Activated CD4-positive, alpha-beta T cell treated with anti-CD3 and anti-CD28 coated beads, Interleukin-2, amount 50 U/mL, for 24 hours (primary cell): ENCODE measurements around the gene INPP5F.
"Not testable (repeated sequence)": the region's sequence is repeated elsewhere in the genome, so short reads cannot be mapped to it uniquely, and the experiment has no call there.

Experiments used
- DNase-seq, 2 donors: peaks; one replicate each; pipeline ENCODE4 v3.0.0-alpha.2; 2020; ENCODE audit warnings: low read depth in 1 of 2, low spot score in 1 of 2

Gene INPP5F

GRCh38 chr10:119703903-119704508 lies 21.8 kb upstream of the INPP5F start:
- DNase-seq, result no peak

DNA sequence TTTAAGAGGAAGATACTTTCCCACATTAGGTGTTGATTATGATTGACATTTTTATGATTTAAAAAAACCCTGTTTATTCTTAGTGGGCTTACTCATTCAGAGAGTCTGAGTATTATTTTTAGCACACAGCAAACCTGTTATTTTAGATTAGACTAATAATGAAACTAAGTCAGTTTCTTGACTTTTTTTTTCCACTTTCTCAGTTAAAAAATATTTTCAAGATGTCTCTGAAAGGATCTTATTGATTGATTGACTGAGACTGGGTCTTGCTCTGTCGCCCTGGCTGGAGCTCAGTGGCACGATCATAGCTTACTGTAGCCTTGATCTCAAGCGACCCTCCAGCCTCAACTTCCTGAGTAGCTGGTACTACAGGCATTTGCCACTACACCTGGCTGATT lies 20.4 kb upstream of the INPP5F start:
- no peak for DNase-seq

DNA sequence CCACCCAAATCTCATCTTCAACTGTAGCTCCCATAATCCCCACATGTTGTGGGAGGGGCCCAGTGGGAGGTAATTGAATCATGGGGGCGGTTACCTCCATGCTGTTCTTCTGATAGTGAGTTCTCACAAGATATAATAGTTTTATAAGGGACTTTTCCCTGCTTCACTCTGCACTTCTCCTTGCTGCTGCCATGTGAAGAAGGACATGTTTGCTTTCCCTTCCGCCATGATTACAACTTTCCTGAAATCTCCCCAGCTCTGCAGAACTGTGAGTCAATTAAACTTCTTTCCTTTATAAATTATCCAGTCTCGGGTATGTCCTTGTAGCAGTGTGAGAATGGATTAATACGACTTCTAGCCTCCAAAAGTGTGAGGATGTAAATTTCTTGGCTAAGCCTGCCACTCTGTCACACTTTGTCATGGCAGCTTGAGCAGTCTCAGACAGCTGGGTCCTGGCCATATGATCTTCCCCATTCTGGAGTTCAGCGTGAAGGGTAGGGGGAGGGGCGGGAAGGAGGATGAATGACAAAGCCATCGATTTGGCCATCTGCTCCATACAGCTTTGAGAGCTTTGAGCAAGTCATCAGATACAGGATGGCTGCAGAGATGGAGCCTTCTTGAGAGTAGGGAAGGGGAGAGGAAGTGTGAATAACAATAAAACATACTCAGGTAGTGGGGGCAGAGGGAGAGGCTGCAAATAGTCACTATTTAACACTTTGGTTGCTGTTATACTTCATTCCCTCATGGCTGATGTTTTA lies 19.1 kb upstream of the INPP5F start:
- DNase-seq, result no peak

GRCh38 chr10:119707331-119707730 lies 18.5 kb upstream of the INPP5F start:
- DNase-seq, result peak in 1 of 2 donors; percentile 47

GRCh38 chr10:119710935-119711334 lies 14.9 kb upstream of the INPP5F start:
- DNase-seq, result not testable (repeated sequence)

GRCh38 chr10:119713744-119714483 lies 11.9 kb upstream of the INPP5F start:
- DNase-seq, result no peak

- DNase-seq, result no peak
Measured at GRCh38 chr10:119714484-119714816, 11.4 kb upstream of the INPP5F start.

DNA sequence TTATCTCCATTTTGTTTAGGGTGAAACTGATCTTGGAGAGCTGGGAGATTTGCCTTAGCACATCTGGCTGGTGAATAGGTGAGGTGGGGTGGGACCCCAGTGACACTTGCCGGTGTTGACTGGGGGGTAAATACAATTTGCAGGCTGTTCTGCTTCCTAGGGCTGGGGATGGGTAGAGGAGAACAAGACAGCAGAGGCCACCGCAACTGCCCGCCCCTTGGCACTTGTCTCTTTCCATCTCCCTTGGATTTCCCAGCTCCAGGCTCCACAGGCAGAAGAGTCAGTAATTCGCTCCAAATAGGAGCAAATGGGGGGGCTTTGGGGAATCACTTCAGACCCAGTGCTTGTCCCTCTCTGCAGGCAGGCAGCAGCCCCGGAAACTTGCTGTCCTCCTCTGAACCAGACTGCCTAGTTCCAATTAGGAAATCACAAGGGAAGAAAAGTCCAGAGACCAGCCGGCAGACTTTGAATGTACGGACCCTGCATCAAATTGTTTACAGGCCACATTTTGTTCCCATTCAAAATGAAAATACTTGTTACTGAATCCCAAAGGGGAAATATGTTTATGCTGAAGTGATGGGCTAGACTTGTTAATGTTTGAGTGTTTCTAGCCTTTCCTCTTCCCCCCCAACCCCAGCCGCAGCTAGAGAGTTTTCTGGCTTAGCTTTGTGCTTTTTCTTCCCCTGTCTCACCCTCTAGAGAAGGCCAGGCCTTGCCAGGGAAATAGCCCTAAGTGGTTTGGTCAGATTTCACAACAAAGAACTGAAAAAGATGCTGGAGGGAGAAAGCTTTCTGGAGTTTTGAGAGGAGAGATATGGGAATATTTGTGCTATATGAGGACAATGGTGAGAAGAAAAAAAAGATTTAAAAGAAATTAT lies 10.0 kb upstream of the INPP5F start:
- no peak for DNase-seq

DNA sequence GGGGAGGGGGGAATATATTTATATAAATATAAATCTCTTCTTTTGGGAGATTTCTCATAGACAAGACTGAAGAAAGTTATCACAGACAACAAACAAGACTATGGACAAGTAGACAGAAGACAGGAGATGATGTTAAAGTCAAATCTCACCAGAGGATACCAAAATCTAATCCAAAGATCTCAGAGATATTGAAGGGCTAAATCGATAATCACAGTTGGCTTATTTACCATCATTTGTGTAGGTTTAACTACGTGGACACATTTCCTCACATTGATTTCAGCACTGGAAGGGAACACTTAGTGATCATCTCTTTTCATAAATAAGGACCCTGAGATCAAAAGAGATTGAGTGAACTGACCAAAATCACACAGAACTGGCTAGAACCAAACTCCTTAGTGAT lies 2.7 kb upstream of the INPP5F start:
- DNase-seq, result no peak

DNA sequence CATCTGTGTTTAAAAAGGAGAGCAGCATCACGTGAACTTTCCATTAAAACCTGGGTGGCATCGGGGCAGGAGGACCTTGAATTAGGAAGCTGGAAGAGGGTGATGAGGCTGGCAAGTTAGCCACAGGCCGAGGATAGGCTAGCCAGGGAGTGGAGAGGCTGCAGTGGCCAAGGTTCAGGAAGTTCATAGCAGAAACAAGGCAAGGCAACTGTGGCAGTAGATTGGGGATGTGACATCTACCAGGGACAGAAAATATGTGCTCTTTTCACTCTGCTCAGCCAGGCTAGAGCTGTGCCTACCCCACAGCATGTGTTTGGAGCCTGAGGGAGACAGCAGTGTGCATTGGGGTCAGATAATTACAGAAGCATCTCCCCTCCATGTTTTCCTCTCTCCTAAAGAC lies 2.2 kb upstream of the INPP5F start:
- no peak for DNase-seq

GRCh38 chr10:119724593-119725516 lies 995 bp upstream of the INPP5F start:
- DNase-seq, result no peak

GRCh38 chr10:119725517-119725827 lies 378 bp upstream of the INPP5F start:
- DNase-seq, result no peak

- no peak for DNase-seq
Measured at GRCh38 chr10:119726676-119727261, 919 bp downstream of the INPP5F start.

- DNase-seq, result no peak
Measured at GRCh38 chr10:119728172-119728800, 2.4 kb downstream of the INPP5F start.

GRCh38 chr10:119734396-119735332 lies 8.8 kb downstream of the INPP5F start:
- DNase-seq, result no peak

- no peak for DNase-seq
Measured at GRCh38 chr10:119735451-119735850, 9.6 kb downstream of the INPP5F start.

- DNase-seq, result no peak
Measured at GRCh38 chr10:119736220-119736619, 10.4 kb downstream of the INPP5F start.

DNA sequence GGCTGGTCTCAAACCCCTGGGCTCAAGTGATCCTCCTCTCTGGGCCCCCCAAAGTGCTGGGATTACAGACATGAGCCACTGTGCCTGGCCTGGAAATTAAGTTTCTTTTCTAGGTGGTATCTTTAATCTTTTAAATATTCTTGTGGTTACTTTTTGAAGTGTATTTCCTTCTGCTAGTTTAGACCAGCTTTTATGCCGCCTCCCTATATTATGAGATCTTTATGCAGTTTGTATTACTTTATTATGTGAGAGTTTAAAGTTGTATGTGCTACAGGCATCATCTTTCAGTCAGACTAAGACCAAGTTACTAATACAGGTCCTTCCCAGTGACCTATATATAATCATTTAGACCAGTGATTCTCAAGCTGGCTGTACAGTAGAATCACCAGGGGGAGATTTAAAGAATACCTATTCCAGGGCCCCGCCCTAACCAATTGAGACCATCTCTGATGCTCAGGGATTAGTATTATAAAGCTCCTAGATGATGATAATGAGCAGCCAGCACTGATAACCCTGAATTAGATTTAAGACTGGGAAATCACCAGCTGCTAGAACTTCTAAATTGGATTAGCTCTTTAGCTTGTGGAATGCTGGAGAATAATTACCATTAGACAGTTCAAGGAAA lies 11.3 kb downstream of the INPP5F start:
- no peak for DNase-seq
